Activated CD4-positive, alpha-beta T cell treated with anti-CD3 and anti-CD28 coated beads for 36 hours (primary cell): ENCODE measurements around the gene CDHR3. TPM values are rescaled to one million over a fixed set of nuclear protein-coding genes. Genes with fewer than 3 reads are reported as not detected.
"Not testable (repeated sequence)": the region's sequence is repeated elsewhere in the genome, so short reads cannot be mapped to it uniquely, and the experiment has no call there.

Experiments used
- ATAC-seq: fragments of 200-7000 bp; cut with Tn5 transposase; one replicate; pipeline ENCODE4 v1.10.0; 2021; ENCODE audit warnings: mild to moderate bottlenecking, moderate library complexity
- CTCF ChIA-PET: fragments of 350-600 bp; sonication (Branson Sonifier 250); formaldehyde crosslinking; loops from one replicate; lab custom pipeline; 2021; ENCODE audit warnings: antibody characterized with exemption; lab: Charles Lee
- POLR2A ChIA-PET: fragments of 350-600 bp; sonication (Branson Sonifier 250); formaldehyde crosslinking; loops from one replicate; lab custom pipeline; 2021; ENCODE audit warnings: antibody characterized with exemption, inconsistent platforms; lab: Charles Lee
- DNase-seq: peaks from one replicate; pipeline ENCODE4 v3.0.0-alpha.2; 2020
- H3K27ac Mint-ChIP-seq: one replicate; pipeline ENCODE4 v1.8.0; 2021; ENCODE audit warnings: mixed read lengths
- H3K27me3 Mint-ChIP-seq: one replicate; pipeline ENCODE4 v1.8.0; 2021; ENCODE audit warnings: mixed read lengths
- H3K36me3 Mint-ChIP-seq: one replicate; pipeline ENCODE4 v1.8.0; 2021; ENCODE audit warnings: low read depth, mixed read lengths
- H3K4me1 Mint-ChIP-seq: one replicate; pipeline ENCODE4 v1.8.0; 2021; ENCODE audit warnings: mixed read lengths
- H3K4me3 Mint-ChIP-seq: one replicate; pipeline ENCODE4 v1.8.0; 2021; ENCODE audit warnings: mild to moderate bottlenecking, moderate library complexity, mixed read lengths
- H3K9me3 Mint-ChIP-seq: one replicate; pipeline ENCODE4 v1.8.0; 2021; ENCODE audit warnings: low read depth, mixed read lengths
- intact Hi-C, 2 experiments: fragments of 100-400 bp; cut with DNase I in 1 of 2; cut with micrococcal nuclease in 1 of 2; formaldehyde crosslinking; loops; one replicate each; pipeline versions ENCODE4 v1.14.2 to v1.15.1; 2022 to 2024; cut with DNase I, micrococcal nuclease
- total RNA-seq, 2 experiments: library from RNA; stranded (reverse); gene quantifications; one replicate each; pipeline ENCODE4 v1.2.3, GENCODE V29; 2021

Gene CDHR3
- total RNA-seq, 2 experiments from 2014 or later: 0.55 to 0.93 TPM

DNA sequence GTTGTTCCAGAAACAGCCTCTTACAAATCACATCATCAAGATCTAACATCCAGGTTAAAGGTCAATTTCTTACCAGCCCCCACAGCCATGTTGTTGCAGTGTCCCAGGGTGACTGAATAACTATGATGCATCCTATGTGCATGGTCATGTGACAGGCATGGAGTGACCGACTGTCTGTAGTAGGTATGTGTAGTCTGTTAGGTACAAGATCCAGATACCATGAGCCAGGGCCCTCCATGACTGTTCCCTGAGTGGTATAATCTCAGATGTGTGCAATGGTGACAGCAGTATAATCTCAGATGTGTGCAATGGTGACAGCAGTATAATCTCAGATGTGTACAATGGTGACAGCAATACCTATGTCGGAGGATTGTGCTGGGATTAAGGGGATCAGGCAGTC is 8.8 kb downstream of the CDHR3 start:
- intact Hi-C loops: no loop called here
- ChIA-PET CTCF (interaction anchor here (0.8 kb wide), 1 partner anchor 38 kb away, joined by 5 read pairs; no protein-coding TSS in a partner anchor), POLR2A (no interaction called here)
- no peaks in the 10 kb centered on the region for H3K9me3 Mint-ChIP-seq
- H3K4me1 Mint-ChIP-seq: no peaks in the 10 kb centered on the region
- no peak overlapping the region for H3K27ac Mint-ChIP-seq
- H3K4me3 Mint-ChIP-seq: no peak overlapping the region
- H3K27me3 Mint-ChIP-seq: no peaks in the 10 kb centered on the region
- DNase-seq (no peak), ATAC-seq (no peak)
- H3K36me3 Mint-ChIP-seq: no peaks in the 10 kb centered on the region

DNA sequence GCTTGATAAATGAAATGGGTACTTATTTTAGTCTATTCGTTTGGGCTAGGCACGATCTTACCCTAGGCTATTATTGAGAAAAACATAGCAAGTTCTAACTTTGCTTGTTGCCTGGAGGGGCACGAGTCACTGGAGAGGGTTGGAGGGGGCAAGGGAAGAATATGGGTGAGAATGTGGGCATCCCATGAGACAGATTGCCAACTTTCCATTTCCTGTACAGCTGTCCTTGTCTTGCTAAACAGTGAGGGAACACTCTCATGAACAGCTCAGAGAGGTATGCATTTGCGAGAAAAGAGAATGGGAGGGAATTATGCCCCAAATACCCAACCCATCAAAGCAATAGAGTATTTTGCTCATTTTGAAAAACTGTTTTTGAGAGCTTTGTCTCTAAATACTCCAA is 9.2 kb downstream of the CDHR3 start:
- Mint-ChIP-seq H3K9me3 (no peaks in the 10 kb centered on the region), H3K27ac (no peak overlapping the region), H3K4me3 (no peak overlapping the region), H3K36me3 (no peaks in the 10 kb centered on the region), H3K27me3 (no peaks in the 10 kb centered on the region), H3K4me1 (no peaks in the 10 kb centered on the region)
- intact Hi-C loops: no loop called here
- no peak for ATAC-seq
- CTCF ChIA-PET: no interaction called here
- POLR2A ChIA-PET: no interaction called here
- DNase-seq: no peak

DNA sequence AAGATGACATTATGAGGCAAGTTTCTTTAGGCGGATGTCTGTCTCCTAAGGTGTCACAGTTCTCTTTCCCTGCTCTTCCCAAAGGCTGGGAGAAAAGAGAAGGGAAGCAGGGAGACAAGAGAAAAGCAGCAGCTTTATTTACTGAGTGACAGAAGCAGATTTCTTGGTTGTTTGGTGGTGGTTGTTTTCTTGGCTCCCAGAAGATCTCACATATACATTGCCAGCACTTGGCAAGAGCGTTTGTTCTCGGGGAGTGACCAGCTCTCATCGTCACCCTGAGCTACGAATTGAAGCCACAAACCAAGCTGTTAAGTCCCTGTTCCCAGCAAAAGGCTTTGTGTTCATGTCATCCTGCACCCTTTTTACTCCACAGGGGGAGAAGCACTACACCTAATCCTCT is 11.4 kb downstream of the CDHR3 start:
- Mint-ChIP-seq H3K4me3 (no peak overlapping the region), H3K4me1 (no peaks in the 10 kb centered on the region), H3K9me3 (no peaks in the 10 kb centered on the region), H3K27ac (no peak overlapping the region), H3K27me3 (no peaks in the 10 kb centered on the region), H3K36me3 (no peaks in the 10 kb centered on the region)
- ChIA-PET POLR2A (no interaction called here), CTCF (interaction anchor here (0.7 to 1.2 kb wide), 3 partner anchors 70 to 538 kb away, joined by 3 to 4 read pairs (median 3); no protein-coding TSS in a partner anchor)
- intact Hi-C loops: no loop called here
- DNase-seq (no peak), ATAC-seq (no peak)

DNA sequence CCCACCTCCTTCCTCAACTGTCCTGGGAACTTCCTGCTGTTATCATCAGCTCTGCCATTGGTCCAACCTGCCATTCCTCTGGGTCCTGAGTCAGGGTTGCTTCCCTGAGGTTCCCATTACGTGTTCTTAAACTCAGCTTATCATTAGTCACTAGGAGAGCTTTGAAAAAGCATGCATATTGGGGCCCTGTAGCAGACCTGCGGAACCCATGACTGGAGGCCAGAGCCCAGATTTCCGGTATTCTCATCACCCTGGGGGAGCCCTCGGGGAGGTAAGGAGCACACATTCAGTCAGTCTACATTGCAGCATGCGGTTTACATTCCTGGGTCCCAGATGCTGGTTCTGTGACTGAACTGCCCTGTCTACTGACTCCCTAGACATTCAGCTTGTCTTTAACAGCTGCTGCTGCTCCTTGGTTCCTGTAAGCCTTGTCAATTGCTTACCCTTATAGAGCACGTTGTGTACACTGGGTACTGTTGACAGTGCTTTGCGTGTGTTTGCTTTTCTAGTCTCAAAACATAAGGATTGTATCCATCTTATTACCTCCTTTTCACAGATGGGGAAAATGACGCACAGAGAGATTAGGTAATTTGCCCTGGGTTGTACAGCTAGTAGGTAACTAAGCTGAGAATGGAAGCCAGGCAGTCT is 12.8 kb downstream of the CDHR3 start:
- Mint-ChIP-seq H3K36me3 (no peaks in the 10 kb centered on the region), H3K27me3 (no peaks in the 10 kb centered on the region), H3K4me3 (no peak overlapping the region), H3K9me3 (no peaks in the 10 kb centered on the region), H3K27ac (no peak overlapping the region), H3K4me1 (no peaks in the 10 kb centered on the region)
- intact Hi-C loops: no loop called here
- CTCF ChIA-PET: interaction anchor here (1.2 to 2.5 kb wide), 3 partner anchors 13 to 319 kb away, joined by 4 to 8 read pairs (median 7); no protein-coding TSS in a partner anchor
- no peak for DNase-seq
- no peak for ATAC-seq
- POLR2A ChIA-PET: no interaction called here

DNA sequence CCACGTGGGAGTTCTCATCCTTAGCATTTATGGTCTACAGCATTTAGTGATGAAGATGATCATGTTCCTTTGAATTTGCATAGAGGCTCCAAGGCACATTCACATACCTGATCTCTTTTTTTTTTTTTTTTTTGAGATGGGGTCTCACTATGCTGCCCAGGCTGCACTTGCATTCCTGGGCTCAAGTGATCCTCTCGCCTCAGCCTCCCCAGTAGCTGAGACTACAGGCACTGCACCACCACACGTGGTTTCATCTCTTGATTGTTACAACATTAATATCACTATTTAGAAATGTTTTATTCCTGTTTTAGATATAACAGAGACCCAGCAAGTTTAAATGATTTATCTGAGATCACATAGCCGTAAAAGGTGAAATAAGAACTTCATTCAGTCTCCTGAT is 13.8 kb downstream of the CDHR3 start:
- intact Hi-C loops: no loop called here
- ATAC-seq (no peak), DNase-seq (no peak)
- H3K4me1 Mint-ChIP-seq: no peaks in the 10 kb centered on the region
- no peaks in the 10 kb centered on the region for H3K9me3 Mint-ChIP-seq
- CTCF ChIA-PET: interaction anchor here (0.6 to 2.5 kb wide), 3 partner anchors 12 to 320 kb away, joined by 4 to 8 read pairs (median 7); no protein-coding TSS in a partner anchor
- no peak overlapping the region for H3K27ac Mint-ChIP-seq
- H3K4me3 Mint-ChIP-seq: no peak overlapping the region
- H3K27me3 Mint-ChIP-seq: no peaks in the 10 kb centered on the region
- H3K36me3 Mint-ChIP-seq: no peaks in the 10 kb centered on the region
- POLR2A ChIA-PET: no interaction called here

DNA sequence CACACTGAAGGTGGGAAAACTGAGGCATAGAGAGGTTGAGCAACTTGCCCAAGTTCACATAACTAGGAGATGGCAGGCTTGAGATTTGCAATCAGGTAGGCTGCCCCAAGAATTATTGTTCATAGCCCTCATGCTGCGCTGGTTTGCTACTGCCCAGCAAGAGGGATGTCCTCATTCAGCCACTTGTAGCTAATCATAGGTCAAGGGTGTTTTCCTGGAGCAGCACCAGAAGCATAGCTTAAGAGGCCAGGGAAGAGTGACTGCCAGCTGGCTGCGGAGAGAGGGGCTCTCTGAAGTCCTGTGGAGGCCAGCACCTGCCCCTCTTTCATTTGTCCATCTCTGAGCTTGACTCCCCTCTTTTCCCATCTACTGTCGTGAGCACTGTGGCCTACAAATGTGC is 15.0 kb downstream of the CDHR3 start:
- ChIA-PET POLR2A (interaction anchor here (0.6 kb wide), 1 partner anchor 417 kb away, joined by 12 read pairs; no protein-coding TSS in a partner anchor), CTCF (interaction anchor here (0.5 kb wide), 1 partner anchor 576 kb away, joined by 3 read pairs; no protein-coding TSS in a partner anchor)
- H3K36me3 Mint-ChIP-seq: no peaks in the 10 kb centered on the region
- H3K27me3 Mint-ChIP-seq: peaks cover 1% of the 10 kb centered on the region
- DNase-seq (no peak), ATAC-seq (no peak)
- no peaks in the 10 kb centered on the region for H3K9me3 Mint-ChIP-seq
- intact Hi-C loops: no loop called here
- no peak overlapping the region for H3K4me3 Mint-ChIP-seq
- H3K27ac Mint-ChIP-seq: no peak overlapping the region
- no peaks in the 10 kb centered on the region for H3K4me1 Mint-ChIP-seq

DNA sequence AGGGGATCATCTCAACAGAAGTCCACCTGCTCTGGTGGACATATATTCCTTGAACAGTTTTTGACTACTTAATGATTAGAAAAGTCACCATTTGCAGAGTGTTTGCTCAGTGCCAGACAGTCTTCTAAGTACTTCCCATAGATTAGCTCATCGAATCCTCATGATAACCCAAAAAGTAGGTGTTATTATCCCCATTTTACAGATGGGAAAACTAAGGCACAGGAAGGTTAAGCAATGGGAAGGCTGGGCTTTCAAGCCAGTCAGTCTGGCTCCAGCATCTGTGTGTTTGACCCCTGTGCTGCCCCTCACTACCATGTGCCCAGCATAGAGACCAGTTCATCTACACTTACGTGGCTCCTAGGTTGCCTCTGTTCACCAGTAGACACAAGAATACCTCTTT is 15.9 kb downstream of the CDHR3 start:
- intact Hi-C loops: no loop called here
- H3K27ac Mint-ChIP-seq: no peak overlapping the region
- DNase-seq: no peak
- H3K27me3 Mint-ChIP-seq: peaks cover 2% of the 10 kb centered on the region
- no peak for ATAC-seq
- H3K36me3 Mint-ChIP-seq: no peaks in the 10 kb centered on the region
- POLR2A ChIA-PET: no interaction called here
- H3K4me3 Mint-ChIP-seq: no peak overlapping the region
- H3K4me1 Mint-ChIP-seq: no peaks in the 10 kb centered on the region
- CTCF ChIA-PET: no interaction called here
- H3K9me3 Mint-ChIP-seq: no peaks in the 10 kb centered on the region

DNA sequence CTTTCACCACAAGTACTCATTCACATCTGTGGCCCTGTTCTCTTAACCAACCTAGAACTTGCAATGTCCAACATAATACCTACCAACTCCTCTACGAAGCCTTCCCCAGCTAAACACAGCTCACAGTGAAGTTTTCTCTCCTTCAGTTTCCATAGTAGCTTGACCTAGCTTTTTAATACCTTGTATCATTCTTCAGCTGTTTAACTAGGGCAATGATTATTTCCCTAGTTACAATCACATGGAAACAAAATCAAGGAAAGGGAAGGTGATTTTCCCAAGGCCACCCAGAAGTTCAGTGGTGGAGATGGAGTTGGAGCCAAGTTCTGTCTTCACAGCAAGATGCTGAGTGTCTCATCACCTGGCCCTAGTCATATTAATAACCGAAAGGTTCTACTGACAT is 16.3 kb downstream of the CDHR3 start:
- POLR2A ChIA-PET: no interaction called here
- CTCF ChIA-PET: no interaction called here
- H3K27ac Mint-ChIP-seq: no peak overlapping the region

DNA sequence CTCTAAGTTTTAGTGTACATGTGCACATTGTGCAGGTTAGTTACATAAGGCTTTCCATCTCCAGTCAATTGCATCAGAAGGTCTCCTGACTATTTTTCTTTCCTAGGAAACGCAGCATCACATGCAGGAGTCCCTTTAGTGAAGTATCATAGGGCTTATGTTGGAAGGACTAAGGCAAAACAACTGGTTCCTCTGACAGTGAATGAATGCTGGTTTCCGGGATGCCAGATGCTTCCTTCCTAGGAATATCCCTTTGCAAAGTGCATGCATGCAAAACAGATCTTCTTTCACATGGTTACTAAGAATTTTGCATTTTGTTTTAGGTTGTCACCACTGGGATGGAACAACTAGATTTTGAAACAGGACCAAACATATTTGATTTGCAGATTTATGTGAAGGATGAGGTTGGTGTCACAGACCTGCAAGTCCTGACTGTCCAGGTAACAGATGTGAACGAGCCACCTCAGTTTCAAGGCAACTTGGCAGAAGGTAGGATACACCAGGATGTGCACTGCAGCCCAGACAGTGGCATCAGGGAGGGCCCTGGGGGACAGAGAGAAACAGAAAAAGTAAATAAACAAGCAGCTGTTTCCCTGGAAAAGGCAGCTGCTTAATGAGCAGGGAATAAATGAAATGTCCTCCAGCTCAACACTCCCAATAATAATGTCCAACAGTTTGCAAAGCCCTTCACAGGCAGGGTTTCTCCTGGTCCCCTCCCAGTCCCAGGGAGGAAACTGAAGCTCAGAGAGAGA is 17.8 kb downstream of the CDHR3 start:
- Mint-ChIP-seq H3K27me3 (peaks cover 2% of the 10 kb centered on the region), H3K4me1 (no peaks in the 10 kb centered on the region), H3K9me3 (no peaks in the 10 kb centered on the region), H3K36me3 (no peaks in the 10 kb centered on the region), H3K27ac (no peak overlapping the region), H3K4me3 (no peak overlapping the region)
- CTCF ChIA-PET: no interaction called here
- DNase-seq (no peak), ATAC-seq (no peak)
- intact Hi-C loops: no loop called here
- POLR2A ChIA-PET: no interaction called here

More for the DNA sequence above, 16.3 kb downstream of the CDHR3 start:
- H3K4me3 Mint-ChIP-seq: no peak overlapping the region
- no peaks in the 10 kb centered on the region for H3K4me1 Mint-ChIP-seq
- H3K9me3 Mint-ChIP-seq: no peaks in the 10 kb centered on the region
- no peaks in the 10 kb centered on the region for H3K36me3 Mint-ChIP-seq
- intact Hi-C loops: no loop called here
- H3K27me3 Mint-ChIP-seq: peaks cover 2% of the 10 kb centered on the region
- ATAC-seq: no peak
- no peak for DNase-seq

DNA sequence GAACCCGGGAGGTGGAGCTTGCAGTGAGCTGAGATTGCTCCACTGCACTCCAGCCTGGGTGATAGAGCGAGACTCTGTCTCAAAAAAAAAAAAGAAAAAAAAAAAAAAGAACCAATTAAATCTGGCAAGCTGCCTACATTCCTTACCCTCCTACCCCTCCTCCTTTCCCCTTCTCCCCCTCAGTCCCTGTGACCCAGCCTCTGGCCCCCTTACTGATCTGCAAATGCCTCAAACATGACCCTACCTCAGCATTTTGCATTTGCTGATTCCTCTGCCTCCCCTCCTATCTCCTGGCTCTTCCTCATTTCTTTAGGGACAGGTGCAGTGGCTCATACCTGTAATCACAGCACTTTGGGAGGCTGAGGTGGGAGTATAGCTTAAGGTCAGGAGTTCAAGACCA is 19.3 kb downstream of the CDHR3 start:
- ChIA-PET CTCF (interaction anchor here (1.0 kb wide), 1 partner anchor 92 kb away, joined by 3 read pairs; no protein-coding TSS in a partner anchor), POLR2A (interaction anchor here (0.7 kb wide), 1 partner anchor 382 kb away, joined by 4 read pairs; no protein-coding TSS in a partner anchor)
- DNase-seq (no peak), ATAC-seq (no peak)
- Mint-ChIP-seq H3K9me3 (no peaks in the 10 kb centered on the region), H3K4me3 (no peak overlapping the region), H3K4me1 (no peaks in the 10 kb centered on the region), H3K36me3 (no peaks in the 10 kb centered on the region), H3K27ac (no peak overlapping the region), H3K27me3 (peaks cover 2% of the 10 kb centered on the region)
- intact Hi-C loops: no loop called here

DNA sequence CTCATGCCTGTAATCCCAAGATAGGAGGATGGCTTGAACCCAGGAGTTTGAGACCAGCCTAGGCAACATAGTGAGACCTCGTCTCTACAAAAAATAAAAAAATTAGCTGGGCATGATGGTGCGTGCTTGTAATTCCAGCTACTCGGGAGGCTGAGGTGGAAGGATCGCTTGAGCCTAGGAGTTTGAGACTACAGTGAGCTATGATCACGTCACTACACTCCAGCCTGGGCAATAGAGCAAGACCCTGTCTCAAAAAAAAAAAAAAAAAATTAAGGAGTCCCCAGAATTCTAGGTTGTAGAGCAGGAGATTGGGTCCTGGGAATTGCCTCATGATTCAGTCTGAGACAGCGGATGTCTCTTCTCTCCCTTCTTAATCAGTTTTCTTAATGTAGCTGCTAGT is 21.7 kb downstream of the CDHR3 start:
- H3K9me3 Mint-ChIP-seq, intact Hi-C loops, H3K4me1 Mint-ChIP-seq, H3K4me3 Mint-ChIP-seq, DNase-seq, H3K27me3 Mint-ChIP-seq, ATAC-seq, H3K27ac Mint-ChIP-seq, H3K36me3 Mint-ChIP-seq: not testable (repeated sequence)
- ChIA-PET POLR2A (interaction anchor here (0.5 to 0.7 kb wide), 2 partner anchors 179 to 500 kb away, joined by 5 to 6 read pairs; no protein-coding TSS in a partner anchor), CTCF (interaction anchor here (0.7 to 1.1 kb wide), 4 partner anchors 56 to 332 kb away, joined by 3 to 5 read pairs (median 3); no protein-coding TSS in a partner anchor)
